ENCODE results near the gene HIP1R. TPM values are rescaled to one million over a fixed set of nuclear protein-coding genes. Genes with fewer than 3 reads are reported as not detected.

Gene HIP1R
- total RNA-seq, 1 experiment from 2014 or later, result 44.6 TPM

DNA sequence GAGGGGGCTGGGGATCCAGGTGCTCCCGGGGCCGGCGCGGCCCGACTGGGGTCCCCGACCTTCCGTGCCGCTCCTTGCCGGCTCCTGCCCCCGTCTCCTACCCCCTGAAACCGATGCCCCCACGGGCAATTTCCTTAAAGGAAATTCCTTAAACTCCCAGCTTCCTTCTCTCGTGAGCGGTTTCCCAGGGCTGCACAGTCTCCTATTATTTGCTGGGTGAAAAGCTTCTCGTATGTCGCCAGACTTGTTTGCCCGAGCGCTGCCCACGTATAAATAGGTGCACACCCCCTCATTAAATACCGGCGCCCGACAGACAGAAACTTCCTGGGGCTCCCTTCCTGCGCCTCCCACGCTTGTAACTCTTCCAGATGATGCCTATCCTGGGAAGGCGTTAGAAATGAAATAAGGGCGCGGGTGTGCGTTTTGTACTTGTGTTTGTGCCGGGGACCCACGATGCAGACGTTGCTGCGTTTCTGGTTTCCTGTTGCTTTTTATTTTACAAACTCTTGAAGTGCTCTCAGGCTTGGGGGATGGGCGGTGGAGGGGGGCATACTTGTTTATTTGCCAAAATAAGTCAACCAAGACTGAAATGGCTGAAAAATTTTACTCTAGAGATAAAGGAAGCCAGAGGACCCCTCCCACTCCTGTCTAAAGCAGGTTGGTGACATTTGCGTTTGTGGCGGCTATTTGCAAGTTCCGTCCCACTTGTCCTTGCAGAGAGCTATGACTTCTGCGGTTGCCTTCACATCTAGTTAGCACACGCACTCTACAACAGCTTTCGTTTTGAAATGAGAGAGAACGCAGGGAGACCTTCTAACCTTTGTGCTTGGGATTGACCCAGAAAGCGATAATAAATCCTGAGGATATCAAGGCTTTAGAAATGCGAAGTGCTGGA is 1.0 kb downstream of the HIP1R start:
- peak; percentile 64 for DNase-seq (ENCODE audit: unreplicated experiment)
- TF ChIP-seq, protein P1, sequence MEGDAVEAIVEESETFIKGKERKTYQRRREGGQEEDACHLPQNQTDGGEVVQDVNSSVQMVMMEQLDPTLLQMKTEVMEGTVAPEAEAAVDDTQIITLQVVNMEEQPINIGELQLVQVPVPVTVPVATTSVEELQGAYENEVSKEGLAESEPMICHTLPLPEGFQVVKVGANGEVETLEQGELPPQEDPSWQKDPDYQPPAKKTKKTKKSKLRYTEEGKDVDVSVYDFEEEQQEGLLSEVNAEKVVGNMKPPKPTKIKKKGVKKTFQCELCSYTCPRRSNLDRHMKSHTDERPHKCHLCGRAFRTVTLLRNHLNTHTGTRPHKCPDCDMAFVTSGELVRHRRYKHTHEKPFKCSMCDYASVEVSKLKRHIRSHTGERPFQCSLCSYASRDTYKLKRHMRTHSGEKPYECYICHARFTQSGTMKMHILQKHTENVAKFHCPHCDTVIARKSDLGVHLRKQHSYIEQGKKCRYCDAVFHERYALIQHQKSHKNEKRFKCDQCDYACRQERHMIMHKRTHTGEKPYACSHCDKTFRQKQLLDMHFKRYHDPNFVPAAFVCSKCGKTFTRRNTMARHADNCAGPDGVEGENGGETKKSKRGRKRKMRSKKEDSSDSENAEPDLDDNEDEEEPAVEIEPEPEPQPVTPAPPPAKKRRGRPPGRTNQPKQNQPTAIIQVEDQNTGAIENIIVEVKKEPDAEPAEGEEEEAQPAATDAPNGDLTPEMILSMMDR (IDR thresholded peaks at IDR 0.05; ENCODE audit: unreplicated experiment), result no peak
- peaks cover 38% of the 10 kb centered on the region for H3K4me1 Mint-ChIP-seq (ENCODE audit: insufficient read depth, unreplicated experiment)
- POLR2A ChIA-PET, result interaction anchor here (0.6 to 3.2 kb wide), 17 partner anchors 10 to 1434 kb away, joined by 3 to 25 read pairs (median 4); partner anchors contain the start of genes MPHOSPH9, MTRFR, OGFOD2 and VPS37B
- BruUV-seq (replicated peaks), result TSS peak; percentile 53
- H3K36me3 Mint-ChIP-seq (ENCODE audit: insufficient read depth, unreplicated experiment), result peaks cover 19% of the 10 kb centered on the region
- no peaks in the 10 kb centered on the region for H3K27me3 Mint-ChIP-seq (ENCODE audit: insufficient read depth, unreplicated experiment)
- intact Hi-C loops (cut with micrococcal nuclease), result loop anchor here (1.0 kb wide), 1 partner anchor 43 kb away; no protein-coding TSS in a partner anchor
- H3K27ac Mint-ChIP-seq (ENCODE audit: low read depth, unreplicated experiment), result peak overlapping the region; percentile 46
- CTCF ChIA-PET, result interaction anchor here (0.6 to 1.0 kb wide), 4 partner anchors 42 to 358 kb away, joined by 3 read pairs; no protein-coding TSS in a partner anchor
- peak overlapping the region; percentile 93 for H3K4me3 Mint-ChIP-seq (ENCODE audit: unreplicated experiment)
- no peaks in the 10 kb centered on the region for H3K9me3 Mint-ChIP-seq (ENCODE audit: unreplicated experiment)

DNA sequence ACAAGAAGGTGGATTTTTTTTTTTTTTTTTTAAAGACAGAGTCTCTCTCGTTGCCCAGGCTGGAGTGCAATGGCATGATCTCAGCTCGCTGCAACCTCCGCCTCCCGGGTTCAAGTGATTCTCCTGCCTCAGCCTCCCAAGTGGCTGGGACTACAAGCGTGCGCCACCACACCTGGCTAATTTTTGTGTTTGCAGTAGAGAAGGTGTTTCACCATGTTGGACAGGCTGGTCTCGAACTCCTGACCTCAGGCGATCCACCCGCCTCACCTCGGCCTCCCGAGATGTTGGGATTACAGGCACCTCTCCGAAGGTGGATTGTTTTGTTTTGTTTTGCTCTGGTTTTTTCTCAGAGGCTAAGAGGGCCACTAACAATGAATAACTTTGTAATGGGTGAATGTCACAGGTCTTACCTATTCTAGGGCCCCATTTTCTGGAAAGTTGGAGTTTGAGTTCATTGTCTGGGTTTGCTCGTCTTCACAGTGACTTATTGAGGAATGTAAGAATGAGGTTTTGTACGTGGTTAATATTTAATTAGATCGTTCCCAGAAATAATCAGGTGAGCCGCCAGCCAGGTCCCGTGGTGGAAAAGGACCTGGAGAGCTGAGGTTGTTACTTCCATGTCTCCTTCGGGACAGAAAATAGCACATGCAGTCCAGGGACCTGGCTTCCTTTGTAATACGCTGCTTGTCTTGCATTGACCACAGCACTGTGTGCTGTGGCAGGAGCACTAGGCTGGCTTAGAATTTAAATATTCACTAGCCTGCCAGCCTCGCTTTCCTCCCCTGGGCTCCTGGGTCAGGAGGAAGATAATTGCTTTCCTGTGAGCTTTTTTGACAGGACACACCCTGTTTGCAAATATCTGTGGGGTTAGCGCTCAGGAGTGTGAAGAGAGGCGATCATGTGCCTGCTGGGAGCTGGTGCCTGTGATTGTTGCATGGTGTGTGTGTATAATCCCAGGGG is 2.3 kb downstream of the HIP1R start:
- no peak for DNase-seq (ENCODE audit: unreplicated experiment)
- TF ChIP-seq, protein P1 (IDR thresholded peaks at IDR 0.05; ENCODE audit: unreplicated experiment), result no peak
- BruUV-seq (replicated peaks), result no TSS peak
- Mint-ChIP-seq H3K4me3 (ENCODE audit: unreplicated experiment) (peak overlapping the region; percentile 93), H3K9me3 (ENCODE audit: unreplicated experiment) (no peaks in the 10 kb centered on the region), H3K27ac (ENCODE audit: low read depth, unreplicated experiment) (peak overlapping the region; percentile 86), H3K27me3 (ENCODE audit: insufficient read depth, unreplicated experiment) (no peaks in the 10 kb centered on the region), H3K36me3 (ENCODE audit: insufficient read depth, unreplicated experiment) (peaks cover 11% of the 10 kb centered on the region), H3K4me1 (ENCODE audit: insufficient read depth, unreplicated experiment) (peaks cover 51% of the 10 kb centered on the region)
- POLR2A ChIA-PET, result interaction anchor here (0.8 to 2.5 kb wide), 8 partner anchors 10 to 127 kb away, joined by 3 to 11 read pairs (median 3); no protein-coding TSS in a partner anchor
- CTCF ChIA-PET, result no interaction called here
- intact Hi-C loops (cut with micrococcal nuclease), result no loop called here

DNA sequence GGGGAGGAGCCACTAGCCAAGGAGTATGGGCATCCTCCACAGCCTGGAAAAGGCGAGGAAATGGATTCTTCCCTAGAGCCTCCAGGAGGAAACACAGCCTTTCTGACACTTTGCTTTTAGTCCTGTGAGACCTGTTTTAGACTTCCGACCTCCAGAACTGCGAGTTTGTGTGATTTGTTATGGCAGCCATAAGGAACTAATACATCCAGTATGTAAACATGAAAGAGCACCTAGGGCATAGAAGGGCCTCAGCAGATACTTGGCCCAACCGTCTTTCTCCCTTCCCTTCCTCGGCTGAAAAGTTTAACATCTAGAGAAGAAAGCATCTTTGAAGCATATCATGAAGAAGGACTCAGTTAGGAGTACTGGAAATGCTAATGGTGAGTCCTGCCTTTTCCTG is 3.6 kb downstream of the HIP1R start:
- CTCF ChIA-PET, result no interaction called here
- Mint-ChIP-seq H3K27ac (ENCODE audit: low read depth, unreplicated experiment) (peak overlapping the region; percentile 86), H3K36me3 (ENCODE audit: insufficient read depth, unreplicated experiment) (peaks cover 11% of the 10 kb centered on the region), H3K9me3 (ENCODE audit: unreplicated experiment) (no peaks in the 10 kb centered on the region), H3K4me3 (ENCODE audit: unreplicated experiment) (no peak overlapping the region), H3K4me1 (ENCODE audit: insufficient read depth, unreplicated experiment) (peaks cover 48% of the 10 kb centered on the region), H3K27me3 (ENCODE audit: insufficient read depth, unreplicated experiment) (no peaks in the 10 kb centered on the region)
- no peak for DNase-seq (ENCODE audit: unreplicated experiment)
- TF ChIP-seq, protein P1 (IDR thresholded peaks at IDR 0.05; ENCODE audit: unreplicated experiment), result no peak
- no TSS peak for BruUV-seq (replicated peaks)
- intact Hi-C loops (cut with micrococcal nuclease), result no loop called here
- POLR2A ChIA-PET, result interaction anchor here (0.9 kb wide), 2 partner anchors 12 to 112 kb away, joined by 3 read pairs; no protein-coding TSS in a partner anchor

Data from MCF 10A (cell line).